UCSD-AML1 (cell line): ENCODE data around the gene TCEAL1.
"Not testable (repeated sequence)": the region's sequence is repeated elsewhere in the genome, so short reads cannot be mapped to it uniquely, and the experiment has no call there.

Source experiments
- DNase-seq: peaks from one replicate; lab custom pipeline; 2025; ENCODE audit not compliant: unreplicated experiment; lab: John Stamatoyannopoulos, UW

The TCEAL1 gene

GRCh38 chrX:103631145-103631544 lies 2.4 kb downstream of the TCEAL1 start:
- DNase-seq = no peak

GRCh38 chrX:103635436-103635835 lies 6.7 kb downstream of the TCEAL1 start:
- DNase-seq = no peak

GRCh38 chrX:103637604-103638338 lies 9.0 kb downstream of the TCEAL1 start:
- DNase-seq = no peak

GRCh38 chrX:103638479-103639346 lies 9.9 kb downstream of the TCEAL1 start:
- not testable (repeated sequence) for DNase-seq

GRCh38 chrX:103640401-103641155 lies 11.8 kb downstream of the TCEAL1 start:
- no peak for DNase-seq

- no peak for DNase-seq
Observed at GRCh38 chrX:103644125-103644524, 15.3 kb downstream of the TCEAL1 start.

- no peak for DNase-seq
Observed at GRCh38 chrX:103647630-103648029, 18.9 kb downstream of the TCEAL1 start.

GRCh38 chrX:103651151-103651773 lies 22.5 kb downstream of the TCEAL1 start:
- no peak for DNase-seq

- not testable (repeated sequence) for DNase-seq
Observed at GRCh38 chrX:103655230-103656000, 26.6 kb downstream of the TCEAL1 start.

- DNase-seq = no peak
Observed at GRCh38 chrX:103656617-103657016, 27.8 kb downstream of the TCEAL1 start.

GRCh38 chrX:103657066-103657465 lies 28.3 kb downstream of the TCEAL1 start:
- not testable (repeated sequence) for DNase-seq

- no peak for DNase-seq
Observed at GRCh38 chrX:103658681-103659433, 30.1 kb downstream of the TCEAL1 start.

GRCh38 chrX:103659460-103659859 lies 30.7 kb downstream of the TCEAL1 start:
- not testable (repeated sequence) for DNase-seq

GRCh38 chrX:103663981-103664762 lies 35.4 kb downstream of the TCEAL1 start:
- no peak for DNase-seq

- DNase-seq = no peak
Observed at GRCh38 chrX:103666202-103667107, 37.7 kb downstream of the TCEAL1 start.

- DNase-seq = no peak
Observed at GRCh38 chrX:103669745-103670144, 41.0 kb downstream of the TCEAL1 start.

- DNase-seq = no peak
Observed at GRCh38 chrX:103674531-103675454, 46.0 kb downstream of the TCEAL1 start.
